ENCODE results near the gene LRRC8E. TPM values are rescaled to one million over a fixed set of nuclear protein-coding genes. Genes with fewer than 3 reads are reported as not detected.
A peak's percentile ranks its signal among the peaks of the same experiment; 100 is the strongest.
"Not testable (repeated sequence)": the region's sequence is repeated elsewhere in the genome, so short reads cannot be mapped to it uniquely, and the experiment has no call there.

Gene LRRC8E
- total RNA-seq, 1 donor from 2014 or later = not detected

GRCh38 chr19:7874076-7874896, 14.0 kb upstream of the LRRC8E start, which contains the start of gene PRR36:
PRR36 (minus strand) TSS chr19:7874390; CDS start chr19:7873689, 701 bp downstream.
- Mint-ChIP-seq H3K9me3 (no peaks in the 10 kb centered on the region), H3K4me3 (peak within 1 kb of the TSS; percentile 80), H3K4me1 (ENCODE audit: low read depth) (peaks cover 14% of the 10 kb centered on the region), H3K27ac (no peak within 1 kb of the TSS), H3K36me3 (ENCODE audit: low read depth) (no peaks in the 10 kb centered on the region), H3K27me3 (ENCODE audit: insufficient read depth) (peaks cover 32% of the 10 kb centered on the region)
- intact Hi-C loops (cut with micrococcal nuclease) = no loop called here
- no peak for DNase-seq (ENCODE audit: low spot score)

- no peak for DNase-seq (ENCODE audit: low spot score)
- Mint-ChIP-seq H3K4me3 (no peak overlapping the region), H3K27me3 (ENCODE audit: insufficient read depth) (peaks cover 32% of the 10 kb centered on the region), H3K4me1 (ENCODE audit: low read depth) (peaks cover 14% of the 10 kb centered on the region), H3K27ac (no peak overlapping the region), H3K36me3 (ENCODE audit: low read depth) (no peaks in the 10 kb centered on the region), H3K9me3 (no peaks in the 10 kb centered on the region)
- intact Hi-C loops (cut with micrococcal nuclease) = no loop called here
These were observed 13.4 kb upstream of the LRRC8E start for GRCh38 chr19:7874897-7875273.

- Mint-ChIP-seq H3K27me3 (ENCODE audit: insufficient read depth) (peaks cover 22% of the 10 kb centered on the region), H3K9me3 (no peaks in the 10 kb centered on the region), H3K36me3 (ENCODE audit: low read depth) (no peaks in the 10 kb centered on the region), H3K4me1 (ENCODE audit: low read depth) (no peaks in the 10 kb centered on the region), H3K27ac (no peak overlapping the region), H3K4me3 (no peak overlapping the region)
- DNase-seq (ENCODE audit: low spot score) = no peak
- intact Hi-C loops (cut with micrococcal nuclease) = no loop called here
These were observed 11.0 kb upstream of the LRRC8E start for GRCh38 chr19:7877249-7877836.

- DNase-seq (ENCODE audit: low spot score) = no peak
- no peak overlapping the region for H3K4me3 Mint-ChIP-seq
- no peaks in the 10 kb centered on the region for H3K36me3 Mint-ChIP-seq (ENCODE audit: low read depth)
- peaks cover 13% of the 10 kb centered on the region for H3K27me3 Mint-ChIP-seq (ENCODE audit: insufficient read depth)
- H3K4me1 Mint-ChIP-seq (ENCODE audit: low read depth) = no peaks in the 10 kb centered on the region
- no peaks in the 10 kb centered on the region for H3K9me3 Mint-ChIP-seq
- H3K27ac Mint-ChIP-seq = no peak overlapping the region
- intact Hi-C loops (cut with micrococcal nuclease) = no loop called here
These were observed 9.1 kb upstream of the LRRC8E start for GRCh38 chr19:7879111-7879807.

GRCh38 chr19:7879836-7880235, 8.5 kb upstream of the LRRC8E start:
- no peaks in the 10 kb centered on the region for H3K9me3 Mint-ChIP-seq
- H3K27me3 Mint-ChIP-seq (ENCODE audit: insufficient read depth) = peaks cover 13% of the 10 kb centered on the region
- H3K4me3 Mint-ChIP-seq = no peak overlapping the region
- no peaks in the 10 kb centered on the region for H3K4me1 Mint-ChIP-seq (ENCODE audit: low read depth)
- H3K36me3 Mint-ChIP-seq (ENCODE audit: low read depth) = no peaks in the 10 kb centered on the region
- DNase-seq (ENCODE audit: low spot score) = no peak
- intact Hi-C loops (cut with micrococcal nuclease) = no loop called here
- H3K27ac Mint-ChIP-seq = no peak overlapping the region

GRCh38 chr19:7881910-7882309, 6.4 kb upstream of the LRRC8E start:
- intact Hi-C loops (cut with micrococcal nuclease) = no loop called here
- no peak for DNase-seq (ENCODE audit: low spot score)
- no peaks in the 10 kb centered on the region for H3K36me3 Mint-ChIP-seq (ENCODE audit: low read depth)
- no peaks in the 10 kb centered on the region for H3K9me3 Mint-ChIP-seq
- no peak overlapping the region for H3K4me3 Mint-ChIP-seq
- H3K27me3 Mint-ChIP-seq (ENCODE audit: insufficient read depth) = peaks cover 2% of the 10 kb centered on the region
- H3K4me1 Mint-ChIP-seq (ENCODE audit: low read depth) = no peaks in the 10 kb centered on the region
- H3K27ac Mint-ChIP-seq = no peak overlapping the region

- intact Hi-C loops (cut with micrococcal nuclease) = no loop called here
- H3K36me3 Mint-ChIP-seq (ENCODE audit: low read depth) = no peaks in the 10 kb centered on the region
- H3K27ac Mint-ChIP-seq = no peak overlapping the region
- no peak for DNase-seq (ENCODE audit: low spot score)
- H3K4me1 Mint-ChIP-seq (ENCODE audit: low read depth) = no peaks in the 10 kb centered on the region
- no peak overlapping the region for H3K4me3 Mint-ChIP-seq
- H3K9me3 Mint-ChIP-seq = no peaks in the 10 kb centered on the region
- peaks cover 6% of the 10 kb centered on the region for H3K27me3 Mint-ChIP-seq (ENCODE audit: insufficient read depth)
These were observed 5.2 kb upstream of the LRRC8E start for GRCh38 chr19:7883105-7883504.

GRCh38 chr19:7883796-7884570, 4.3 kb upstream of the LRRC8E start:
- intact Hi-C loops (cut with micrococcal nuclease) = no loop called here

GRCh38 chr19:7885818-7886217, 2.5 kb upstream of the LRRC8E start:
- H3K36me3 Mint-ChIP-seq (ENCODE audit: low read depth) = no peaks in the 10 kb centered on the region
- H3K9me3 Mint-ChIP-seq = no peaks in the 10 kb centered on the region
- no peaks in the 10 kb centered on the region for H3K4me1 Mint-ChIP-seq (ENCODE audit: low read depth)
- no peak overlapping the region for H3K4me3 Mint-ChIP-seq
- no peak overlapping the region for H3K27ac Mint-ChIP-seq
- peaks cover 13% of the 10 kb centered on the region for H3K27me3 Mint-ChIP-seq (ENCODE audit: insufficient read depth)
- intact Hi-C loops (cut with micrococcal nuclease) = no loop called here
- DNase-seq (ENCODE audit: low spot score) = no peak

More at GRCh38 chr19:7883796-7884570, 4.3 kb upstream of the LRRC8E start:
- H3K27ac Mint-ChIP-seq = no peak overlapping the region
- no peak overlapping the region for H3K4me3 Mint-ChIP-seq
- DNase-seq (ENCODE audit: low spot score) = no peak
- peaks cover 9% of the 10 kb centered on the region for H3K27me3 Mint-ChIP-seq (ENCODE audit: insufficient read depth)
- H3K36me3 Mint-ChIP-seq (ENCODE audit: low read depth) = no peaks in the 10 kb centered on the region
- no peaks in the 10 kb centered on the region for H3K9me3 Mint-ChIP-seq
- H3K4me1 Mint-ChIP-seq (ENCODE audit: low read depth) = no peaks in the 10 kb centered on the region

- DNase-seq (ENCODE audit: low spot score) = no peak
- intact Hi-C loops (cut with micrococcal nuclease) = no loop called here
- Mint-ChIP-seq H3K4me3 (no peak overlapping the region), H3K4me1 (ENCODE audit: low read depth) (no peaks in the 10 kb centered on the region), H3K36me3 (ENCODE audit: low read depth) (no peaks in the 10 kb centered on the region), H3K27ac (no peak overlapping the region), H3K9me3 (no peaks in the 10 kb centered on the region), H3K27me3 (ENCODE audit: insufficient read depth) (peaks cover 22% of the 10 kb centered on the region)
These were observed 734 bp upstream of the LRRC8E start for GRCh38 chr19:7887408-7888144.

- DNase-seq (ENCODE audit: low spot score) = no peak
- H3K9me3 Mint-ChIP-seq = no peaks in the 10 kb centered on the region
- no peaks in the 10 kb centered on the region for H3K36me3 Mint-ChIP-seq (ENCODE audit: low read depth)
- no peak overlapping the region for H3K4me3 Mint-ChIP-seq
- intact Hi-C loops (cut with micrococcal nuclease) = no loop called here
- H3K27ac Mint-ChIP-seq = no peak overlapping the region
- H3K27me3 Mint-ChIP-seq (ENCODE audit: insufficient read depth) = peaks cover 22% of the 10 kb centered on the region
- H3K4me1 Mint-ChIP-seq (ENCODE audit: low read depth) = no peaks in the 10 kb centered on the region
These were observed 512 bp downstream of the LRRC8E start for GRCh38 chr19:7888826-7889217.

- DNase-seq (ENCODE audit: low spot score); H3K4me3 Mint-ChIP-seq; H3K9me3 Mint-ChIP-seq; intact Hi-C loops (cut with micrococcal nuclease); H3K36me3 Mint-ChIP-seq (ENCODE audit: low read depth); H3K27ac Mint-ChIP-seq; H3K4me1 Mint-ChIP-seq (ENCODE audit: low read depth): not testable (repeated sequence)
- peaks cover 16% of the 10 kb centered on the region for H3K27me3 Mint-ChIP-seq (ENCODE audit: insufficient read depth)
These were observed 5.2 kb downstream of the LRRC8E start for GRCh38 chr19:7893362-7894101.
